GM19372 (cell line): ENCODE measurements around the gene TDRD1.

Experiments
- ATAC-seq: cut with Tn5 transposase; IDR thresholded peaks from one replicate; pipeline ENCODE4 v1.9.1; 2021; ENCODE audit warnings: mild to moderate bottlenecking, low read depth, moderate library complexity; ENCODE audit not compliant: unreplicated experiment

Gene TDRD1

GRCh38 chr10:114223066-114223465, 43.9 kb downstream of the TDRD1 start:
- no peak for ATAC-seq

GRCh38 chr10:114228156-114228555, 49.0 kb downstream of the TDRD1 start:
- ATAC-seq: no peak

GRCh38 chr10:114232561-114233176, 53.5 kb downstream of the TDRD1 start:
- no peak for ATAC-seq

- no peak for ATAC-seq
These were observed 54.3 kb downstream of the TDRD1 start for GRCh38 chr10:114233482-114233881.

GRCh38 chr10:114234132-114234531, 55.0 kb downstream of the TDRD1 start:
- ATAC-seq: no peak

- no peak for ATAC-seq
These were observed 60.2 kb downstream of the TDRD1 start, which contains the start of gene VWA2 for GRCh38 chr10:114239117-114239993. TSS of gene VWA2 (plus strand) at chr10:114239254. CDS start at chr10:114248714, 9,460 bp downstream.

DNA sequence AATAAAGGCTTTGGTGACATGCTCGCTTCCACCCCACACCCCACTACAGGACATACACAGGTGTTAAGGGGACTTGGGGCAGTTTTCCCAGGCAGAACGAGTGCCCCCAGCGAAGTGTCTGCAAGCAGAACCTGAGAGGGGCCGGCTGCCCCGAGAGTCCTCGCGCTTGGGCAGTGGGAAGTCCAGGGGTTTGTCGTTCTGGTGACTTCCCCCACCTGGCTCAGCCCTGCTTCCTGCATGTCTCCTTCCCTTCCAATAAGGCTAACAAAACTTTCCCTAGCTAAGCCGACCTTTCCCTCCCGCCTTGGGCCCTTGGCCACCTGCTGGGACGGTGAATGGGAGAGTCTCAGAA, 60.8 kb downstream of the TDRD1 start:
- ATAC-seq: no peak

- ATAC-seq: no peak
These were observed 63.1 kb downstream of the TDRD1 start for GRCh38 chr10:114242235-114242634.

- ATAC-seq: no peak
These were observed 64.5 kb downstream of the TDRD1 start for GRCh38 chr10:114243661-114244060.

DNA sequence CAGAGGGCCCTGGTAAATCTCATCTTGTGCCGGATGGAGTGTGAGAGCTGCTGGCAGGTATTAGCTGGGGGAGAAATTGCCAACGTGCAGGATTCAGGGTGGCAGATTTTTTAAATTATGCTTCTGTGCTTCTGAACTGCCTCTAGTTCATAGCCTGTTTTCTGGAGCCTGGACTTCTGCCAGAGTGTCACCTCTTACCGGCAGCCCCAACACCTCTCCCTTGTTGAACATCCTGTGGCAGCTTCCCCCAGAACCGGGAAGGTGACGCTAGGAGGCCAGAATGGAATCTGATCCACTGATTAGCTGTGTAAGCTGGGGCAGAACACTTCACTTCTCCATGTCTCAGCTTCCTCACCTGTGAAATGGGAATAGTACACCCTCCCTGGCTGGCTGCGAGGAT, 65.0 kb downstream of the TDRD1 start:
- no peak for ATAC-seq

DNA sequence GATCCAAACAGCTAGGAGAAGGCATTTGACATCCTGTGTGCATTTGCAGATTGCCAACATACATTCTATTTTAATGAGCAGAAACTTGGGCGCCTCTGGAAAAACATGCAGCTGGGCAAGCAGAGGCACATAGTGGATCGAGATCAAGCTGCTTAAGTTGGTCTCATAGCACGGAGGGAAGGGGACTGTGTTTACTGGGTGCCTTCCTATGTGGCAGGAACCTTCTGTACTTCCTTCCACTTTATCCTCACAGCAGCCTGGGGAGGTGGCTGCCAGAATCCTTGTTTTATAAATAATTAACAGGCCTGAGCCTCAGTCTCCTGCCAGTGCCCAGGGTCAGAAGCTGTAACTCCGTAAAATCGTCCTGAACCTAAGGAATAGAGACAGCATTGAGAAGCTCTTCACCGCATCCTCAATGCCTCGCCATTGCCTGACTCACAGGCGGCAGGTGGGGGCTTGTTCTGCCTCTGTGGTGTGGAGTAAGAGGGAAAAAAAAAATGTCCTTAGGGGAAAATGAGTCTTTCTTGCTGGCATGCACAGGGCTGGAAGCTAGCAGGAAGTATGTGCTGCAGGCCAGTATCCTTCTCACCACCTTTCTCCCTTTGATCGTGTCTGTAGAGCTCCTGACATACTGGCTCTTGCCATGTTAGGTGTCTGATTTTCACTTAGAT, 66.1 kb downstream of the TDRD1 start:
- no peak for ATAC-seq

DNA sequence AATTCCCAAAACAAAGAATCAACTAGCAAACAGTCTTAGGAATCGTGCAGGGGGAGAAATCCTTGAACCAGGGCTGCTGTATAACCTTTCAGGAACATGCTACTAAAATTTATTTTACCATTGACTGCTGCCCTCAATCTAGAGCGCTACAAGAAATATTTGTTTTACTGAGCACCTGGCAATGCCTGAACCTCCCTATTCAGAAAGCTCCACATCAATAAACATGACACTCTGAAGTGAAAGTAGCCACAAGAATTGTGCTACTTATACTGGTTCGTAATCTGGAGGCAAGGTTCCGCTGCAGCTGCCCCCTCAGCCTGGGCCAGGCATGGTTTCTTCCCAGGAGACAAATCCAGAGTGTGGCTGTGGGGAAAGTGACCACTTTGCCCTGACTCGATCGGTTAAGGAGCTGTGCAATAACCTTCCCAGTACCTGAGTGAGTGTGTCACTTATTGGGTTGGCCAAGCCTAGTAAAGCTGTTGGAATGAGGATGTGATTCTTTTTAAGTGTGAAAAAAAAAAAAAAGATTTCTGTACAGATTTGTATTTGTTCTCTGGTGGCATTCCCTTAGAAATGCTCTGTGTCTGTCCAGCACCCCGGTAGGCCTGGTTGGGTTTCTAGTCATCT, 67.6 kb downstream of the TDRD1 start:
- ATAC-seq: no peak

DNA sequence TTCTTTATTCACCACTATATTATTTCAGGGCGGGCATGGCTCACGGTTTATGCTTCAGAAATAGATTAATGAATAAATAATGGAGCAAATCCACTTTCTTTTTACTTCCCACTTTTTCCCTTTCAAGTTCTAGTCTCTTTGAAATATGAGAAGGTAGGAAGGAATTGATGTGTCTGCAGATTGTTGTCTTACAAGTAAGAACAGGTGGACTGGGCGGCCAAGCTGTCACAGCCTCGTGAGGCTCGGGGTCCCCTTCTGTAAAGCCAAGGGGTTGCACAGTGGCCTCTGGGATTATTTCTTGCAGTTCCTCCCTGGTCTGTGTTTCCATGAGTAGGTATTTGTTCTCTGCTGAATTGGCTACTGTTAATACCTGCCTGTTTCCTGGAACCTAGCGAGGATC, 71.1 kb downstream of the TDRD1 start:
- no peak for ATAC-seq

GRCh38 chr10:114250716-114251115, 71.6 kb downstream of the TDRD1 start:
- no peak for ATAC-seq

DNA sequence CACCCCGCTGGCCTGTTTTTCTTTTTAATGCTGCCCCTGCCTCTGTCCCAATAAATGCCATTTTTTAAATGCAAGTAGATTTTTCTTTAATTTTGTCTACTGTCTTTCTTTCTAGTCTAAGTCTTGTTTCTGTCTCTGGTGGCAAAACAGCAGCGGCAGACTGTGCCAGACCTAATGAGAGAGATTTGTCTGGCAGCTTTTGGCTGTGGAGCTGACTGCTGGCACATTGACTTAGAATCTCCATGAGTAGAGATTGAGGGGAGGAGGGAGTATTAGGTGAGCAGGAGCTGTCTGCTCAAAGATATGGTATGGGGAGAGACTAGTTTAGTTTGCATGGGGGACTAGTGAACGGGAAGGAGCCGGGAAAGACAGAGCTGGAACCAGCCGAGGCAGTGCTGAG, 72.9 kb downstream of the TDRD1 start:
- ATAC-seq: no peak

DNA sequence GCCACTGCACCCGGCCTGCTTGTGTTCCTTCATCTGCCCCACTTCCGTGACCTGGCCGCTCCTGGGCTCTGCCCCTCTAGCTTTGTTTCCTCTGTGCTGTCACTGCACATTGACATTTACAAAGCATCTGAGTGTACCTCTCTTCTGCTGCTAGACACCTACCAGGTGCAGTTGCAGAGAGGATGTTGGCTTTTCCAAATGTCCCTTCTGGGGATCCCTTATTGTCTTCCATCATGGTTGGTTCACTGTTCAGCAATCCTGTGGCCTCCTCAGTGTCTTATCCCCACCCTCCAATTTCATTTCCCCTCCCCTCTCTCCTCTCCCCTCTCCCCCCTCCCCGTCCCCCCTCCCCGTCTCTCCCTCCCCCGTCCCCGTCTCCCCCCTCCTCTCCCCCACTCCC, 73.7 kb downstream of the TDRD1 start:
- no peak for ATAC-seq

- ATAC-seq: no peak
These were observed 76.1 kb downstream of the TDRD1 start for GRCh38 chr10:114255227-114255626.

GRCh38 chr10:114256008-114256765, 77.0 kb downstream of the TDRD1 start:
- ATAC-seq: no peak

DNA sequence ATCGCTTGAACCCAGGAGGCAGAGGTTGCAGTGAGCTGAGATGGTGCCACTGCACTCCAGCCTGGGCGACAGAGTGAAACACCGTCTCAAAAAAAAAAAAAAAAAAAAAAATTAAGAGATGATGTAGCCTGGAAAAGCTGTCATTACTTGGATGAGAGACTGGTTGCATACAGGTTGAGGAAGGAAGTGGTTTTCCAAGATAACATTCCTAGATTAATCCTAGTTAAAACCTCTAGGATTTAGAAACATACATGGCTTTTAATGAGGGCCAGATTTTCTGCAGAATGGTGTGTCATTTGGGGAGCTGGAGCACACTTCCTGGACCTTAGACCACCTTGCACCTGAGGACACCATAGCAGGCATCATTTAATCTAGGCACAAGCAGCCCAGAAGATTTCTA, 77.7 kb downstream of the TDRD1 start:
- no peak for ATAC-seq

- ATAC-seq: no peak
These were observed 78.3 kb downstream of the TDRD1 start for GRCh38 chr10:114257498-114257897.
